Fibroblast of lung (primary cell): ENCODE measurements around the gene CTSZ.

Experiments used
- CTCF ChIP-seq, 2 donors: IDR thresholded peaks in 1 of 2; conservative IDR thresholded peaks in 1 of 2; 1 replicate in 1 of 2; 2 replicates in 1 of 2; pipeline ENCODE4 v1.5.1; 2011 to 2012; ENCODE audit warnings: low read length in 2 of 2, control low read depth in 1 of 2, inconsistent platforms in 1 of 2, low read depth in 1 of 2, mild to moderate bottlenecking in 1 of 2
- EZH2 ChIP-seq: IDR thresholded peaks from 2 replicates; pipeline ENCODE4 v1.5.1; 2012; ENCODE audit warnings: low read length, control low read depth, mild to moderate bottlenecking; ENCODE audit errors: missing control alignments

DNA sequence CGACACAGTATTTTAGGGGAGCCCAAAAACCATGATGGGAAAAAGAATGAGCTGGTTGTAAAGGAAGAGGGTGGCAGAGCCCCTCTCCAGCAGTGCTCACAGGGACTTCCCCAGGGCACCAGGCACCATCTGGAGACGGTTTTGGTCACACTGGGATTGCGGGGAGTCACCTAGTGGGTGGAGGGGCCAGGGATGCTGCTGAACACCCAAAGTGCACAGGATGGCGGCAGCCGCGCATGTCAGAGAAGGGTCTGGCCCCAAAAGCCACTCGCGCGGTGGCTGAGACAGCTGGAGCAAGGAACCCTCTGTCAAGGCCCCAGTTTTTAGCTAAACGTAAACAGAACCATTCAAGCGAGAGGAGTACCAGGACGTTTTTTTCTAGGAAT is 10.8 kb downstream of the CTSZ start:
- TF ChIP-seq CTCF (conservative IDR thresholded peaks at IDR 0.05 in 1 of 2, IDR thresholded peaks at IDR 0.05 in 1 of 2; ENCODE audit: low read depth in 1 of 2, low read length in 2 of 2) = no peak
- TF ChIP-seq EZH2 = no peak
